AG20443 (cell line): ENCODE measurements around the gene GLP1R.

ENCODE experiments used
- DNase-seq: peaks from one replicate; pipeline ENCODE4 v3.0.0; 2012; ENCODE audit warnings: low spot score, mixed read lengths

The GLP1R gene

GRCh38 chr6:39086294-39086693 is 37.7 kb downstream of the GLP1R start:
- no peak for DNase-seq

- DNase-seq = no peak
Measured at GRCh38 chr6:39086711-39087110, 38.1 kb downstream of the GLP1R start.

GRCh38 chr6:39087197-39087596 is 38.6 kb downstream of the GLP1R start:
- no peak for DNase-seq

GRCh38 chr6:39088331-39088730 is 39.8 kb downstream of the GLP1R start:
- peak; percentile 63 for DNase-seq

- DNase-seq = no peak
Measured at GRCh38 chr6:39090036-39090435, 41.5 kb downstream of the GLP1R start.

- no peak for DNase-seq
Measured at GRCh38 chr6:39091220-39091619, 42.6 kb downstream of the GLP1R start.

GRCh38 chr6:39092124-39092523 is 43.5 kb downstream of the GLP1R start:
- DNase-seq = no peak

- no peak for DNase-seq
Measured at GRCh38 chr6:39093149-39093708, 44.6 kb downstream of the GLP1R start.

GRCh38 chr6:39095578-39095977 is 47.0 kb downstream of the GLP1R start:
- no peak for DNase-seq

GRCh38 chr6:39100358-39100757 is 51.8 kb downstream of the GLP1R start:
- no peak for DNase-seq

GRCh38 chr6:39102071-39102820 is 53.7 kb downstream of the GLP1R start:
- DNase-seq = no peak

GRCh38 chr6:39102821-39103136 is 54.2 kb downstream of the GLP1R start:
- DNase-seq = no peak

GRCh38 chr6:39104528-39104927 is 55.9 kb downstream of the GLP1R start:
- no peak for DNase-seq

GRCh38 chr6:39107034-39107433 is 58.5 kb downstream of the GLP1R start:
- DNase-seq = no peak

GRCh38 chr6:39107641-39108040 is 59.1 kb downstream of the GLP1R start:
- no peak for DNase-seq

GRCh38 chr6:39108041-39108839 is 59.7 kb downstream of the GLP1R start:
- no peak for DNase-seq

GRCh38 chr6:39111280-39111679 is 62.7 kb downstream of the GLP1R start:
- no peak for DNase-seq

GRCh38 chr6:39113788-39114187 is 65.2 kb downstream of the GLP1R start:
- no peak for DNase-seq

- no peak for DNase-seq
Measured at GRCh38 chr6:39114388-39114703, 65.8 kb downstream of the GLP1R start.

- peak; percentile 99 for DNase-seq
Measured at GRCh38 chr6:39114704-39115599, 66.4 kb downstream of the GLP1R start, which contains the start of gene SAYSD1. SAYSD1 (minus strand) TSS chr6:39115186; CDS start chr6:39115089, 97 bp downstream.

- DNase-seq = no peak
Measured at GRCh38 chr6:39118921-39119320, 70.3 kb downstream of the GLP1R start.

GRCh38 chr6:39124114-39124513 is 75.5 kb downstream of the GLP1R start:
- DNase-seq = no peak
